ENCODE results near the gene ASTN1. TPM values are rescaled to one million over a fixed set of nuclear protein-coding genes. Genes with fewer than 3 reads are reported as not detected.

Gene ASTN1
- total and polyA plus RNA-seq, 9 of the 15 experiments (the other 6 are each of a cell fraction or from before 2014, with no cell fraction given), result 0.05 to 0.22 (median 0.18) TPM

DNA sequence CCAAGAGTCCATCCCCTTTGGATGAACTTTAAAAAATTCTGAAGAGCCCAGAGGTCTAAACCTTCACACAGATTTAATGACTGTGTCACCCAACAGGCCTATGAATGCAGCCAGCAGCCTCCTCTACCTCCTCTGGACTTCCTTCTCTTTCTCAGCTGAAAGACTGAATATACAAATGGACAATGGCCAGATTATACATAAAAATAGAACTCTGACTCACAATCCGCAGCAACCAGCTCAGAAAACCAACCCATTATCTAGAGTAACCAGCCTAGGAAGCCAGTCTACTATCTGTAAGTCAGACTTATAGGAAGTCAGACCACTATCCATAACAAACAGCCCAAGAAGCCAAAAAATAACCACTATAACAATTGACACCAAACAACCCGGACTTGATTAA is 224.5 kb downstream of the ASTN1 start:
- CTCF ChIA-PET (ENCODE audit: low intra/inter-chr PET ratio), result no interaction called here
- no peak for TF ChIP-seq NFE2L1 (tag; IDR thresholded peaks at IDR 0.05; ENCODE audit: borderline replicate concordance, low read depth)
- TF ChIP-seq MEF2A (IDR thresholded peaks at IDR 0.05; ENCODE audit: control insufficient read depth, low read depth, low read length), result peak; percentile 14; the same call in 1 of the 2 replicates
- no peak for FAIRE-seq

DNA sequence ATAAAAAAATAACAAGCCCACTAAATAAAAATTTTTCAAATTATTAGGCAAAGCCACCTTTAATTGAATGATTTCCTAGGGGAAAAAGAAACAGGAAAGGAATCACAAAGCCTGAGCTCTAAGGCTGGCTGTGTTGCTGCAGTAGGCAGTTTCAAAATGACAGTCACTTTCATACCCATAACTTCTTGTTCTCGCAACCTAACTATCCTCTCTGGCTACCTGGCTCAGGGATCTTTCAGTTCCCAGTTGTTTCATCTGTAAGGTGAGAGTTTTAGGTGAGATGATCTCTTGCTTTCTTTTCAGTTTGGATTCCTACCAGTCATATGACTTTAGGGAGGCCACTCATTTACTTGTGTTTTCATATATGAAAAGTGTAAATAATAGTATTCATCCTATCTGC is 226.1 kb downstream of the ASTN1 start:
- no peaks in the 10 kb centered on the region for H3K79me2 ChIP-seq (ENCODE audit: control insufficient read depth, insufficient read depth, low read length)
- intact Hi-C loops (cut with micrococcal nuclease) (no loop called here), in situ Hi-C loops (cut with MboI) (no loop called here)
- no peak for ATAC-seq
- H3K9me3 ChIP-seq (replicated peaks; ENCODE audit: control insufficient read depth, insufficient read depth, low read depth, low read length), result no peaks in the 10 kb centered on the region
- TF ChIP-seq MECOM (CRISPR knock-in tag; IDR thresholded peaks at IDR 0.05), result no peak
- TF ChIP-seq SMAD2 (IDR thresholded peaks at IDR 0.05; ENCODE audit: low read depth, low read length), result no peak
- TF ChIP-seq PHF20 (IDR thresholded peaks at IDR 0.05; ENCODE audit: partially characterized antibody), result no peak
- no peak for TF ChIP-seq ILF3 (IDR thresholded peaks at IDR 0.05; ENCODE audit: borderline replicate concordance)
- TF ChIP-seq NFIC (IDR thresholded peaks at IDR 0.05), result no peak
- no peak for TF ChIP-seq COPS2 (conservative IDR thresholded peaks at IDR 0.05)
- no peak overlapping the region for H3K27ac ChIP-seq (ENCODE audit: extremely low read depth, low read depth, low read length)
- no TSS peak for BruUV-seq (replicated peaks)
- no peak for FAIRE-seq
- H4K20me1 ChIP-seq (replicated peaks; ENCODE audit: control insufficient read depth, insufficient read depth, low read length), result no peaks in the 10 kb centered on the region
- H3K4me2 ChIP-seq (ENCODE audit: insufficient read depth, low read length), result no peak overlapping the region
- no peaks in the 10 kb centered on the region for H3K9me1 ChIP-seq (ENCODE audit: control insufficient read depth, insufficient read depth, low read length)
- no peaks in the 10 kb centered on the region for H3K36me3 ChIP-seq (ENCODE audit: control insufficient read depth, insufficient read depth, low read length)
- DNase-seq (ENCODE audit: extremely low read depth in 1 of 4, low spot score in 3 of 4), result no peak
- no peak overlapping the region for H2AFZ ChIP-seq (ENCODE audit: low read depth, low read length)
- ChIA-PET POLR2A (no interaction called here), CTCF (ENCODE audit: low intra/inter-chr PET ratio) (no interaction called here)
- H3K4me3 ChIP-seq, result no peak overlapping the region
- H3K4me1 ChIP-seq (replicated peaks in 1 of 2; ENCODE audit: control insufficient read depth in 2 of 2, insufficient read depth in 2 of 2, low read length in 2 of 2), result no peaks in the 10 kb centered on the region
- no peaks in the 10 kb centered on the region for H3K27me3 ChIP-seq (ENCODE audit: control insufficient read depth in 2 of 2, insufficient read depth in 2 of 2, low read length in 2 of 2)
- no peak overlapping the region for H3K9ac ChIP-seq (ENCODE audit: insufficient read depth in 1 of 2, low read depth in 2 of 2, low read length in 2 of 2)
- 0% methylated on average over 1 of the region's 1 CpG for WGBS (ENCODE audit: insufficient coverage, low coverage, missing lambda C conversion rate)

More for the DNA sequence above, 224.5 kb downstream of the ASTN1 start:
- H3K4me3 ChIP-seq, result no peak overlapping the region
- no peak overlapping the region for H2AFZ ChIP-seq (ENCODE audit: low read depth, low read length)
- H3K9me1 ChIP-seq (ENCODE audit: control insufficient read depth, insufficient read depth, low read length), result no peaks in the 10 kb centered on the region
- no peak for ATAC-seq
- no peaks in the 10 kb centered on the region for H3K9me3 ChIP-seq (replicated peaks; ENCODE audit: control insufficient read depth, insufficient read depth, low read depth, low read length)
- no TSS peak for BruUV-seq (replicated peaks)
- no peaks in the 10 kb centered on the region for H3K4me1 ChIP-seq (replicated peaks in 1 of 2; ENCODE audit: control insufficient read depth in 2 of 2, insufficient read depth in 2 of 2, low read length in 2 of 2)
- no peaks in the 10 kb centered on the region for H3K79me2 ChIP-seq (ENCODE audit: control insufficient read depth, insufficient read depth, low read length)
- intact Hi-C loops (cut with micrococcal nuclease), result no loop called here
- no peak overlapping the region for H3K4me2 ChIP-seq (ENCODE audit: insufficient read depth, low read length)
- H3K27ac ChIP-seq (ENCODE audit: extremely low read depth, low read depth, low read length), result no peak overlapping the region
- WGBS (ENCODE audit: insufficient coverage, low coverage, missing lambda C conversion rate), result 0% methylated on average over 2 of the region's 2 CpGs
- H3K9ac ChIP-seq (ENCODE audit: insufficient read depth in 1 of 2, low read depth in 2 of 2, low read length in 2 of 2), result no peak overlapping the region
- no peaks in the 10 kb centered on the region for H3K36me3 ChIP-seq (ENCODE audit: control insufficient read depth, insufficient read depth, low read length)
- POLR2A ChIA-PET, result no interaction called here
- no peaks in the 10 kb centered on the region for H3K27me3 ChIP-seq (ENCODE audit: control insufficient read depth in 2 of 2, insufficient read depth in 2 of 2, low read length in 2 of 2)
- no peaks in the 10 kb centered on the region for H4K20me1 ChIP-seq (replicated peaks; ENCODE audit: control insufficient read depth, insufficient read depth, low read length)
- DNase-seq (ENCODE audit: extremely low read depth in 1 of 4, low spot score in 3 of 4), result no peak
- in situ Hi-C loops (cut with MboI), result no loop called here

Measured in K562 (cell line).